Activated B cell treated with CpG ODN at 0.5 μM for 24 hours (primary cell): Measurements from ENCODE around the gene ZER1. TPM values are rescaled to one million over a fixed set of nuclear protein-coding genes. Genes with fewer than 3 reads are reported as not detected.

Source experiments
- ATAC-seq: fragments of 200-7000 bp; cut with Tn5 transposase; one replicate; pipeline ENCODE4 v1.10.0; 2021; ENCODE audit warnings: low read depth, mild to moderate bottlenecking, moderate library complexity
- CTCF ChIA-PET: fragments of 350-600 bp; sonication (Branson Sonifier 250); formaldehyde crosslinking; loops from one replicate; lab custom pipeline; 2021; ENCODE audit warnings: antibody characterized with exemption; lab: Charles Lee
- POLR2A ChIA-PET: fragments of 350-600 bp; sonication (Branson Sonifier 250); formaldehyde crosslinking; loops from one replicate; lab custom pipeline; 2021; ENCODE audit warnings: antibody characterized with exemption; lab: Charles Lee
- DNase-seq: peaks from one replicate; pipeline ENCODE4 v3.0.0; 2022
- H3K27ac Mint-ChIP-seq: one replicate; pipeline ENCODE4 v1.8.0; 2020; ENCODE audit warnings: mixed read lengths
- H3K27me3 Mint-ChIP-seq: one replicate; pipeline ENCODE4 v1.8.0; 2021; ENCODE audit warnings: mixed read lengths
- H3K36me3 Mint-ChIP-seq: one replicate; pipeline ENCODE4 v1.8.0; 2021; ENCODE audit warnings: low read depth, mixed read lengths
- H3K4me1 Mint-ChIP-seq: one replicate; pipeline ENCODE4 v1.8.0; 2021; ENCODE audit warnings: mixed read lengths
- H3K4me3 Mint-ChIP-seq: one replicate; pipeline ENCODE4 v1.8.0; 2020; ENCODE audit warnings: mild to moderate bottlenecking, mixed read lengths
- H3K9me3 Mint-ChIP-seq: one replicate; pipeline ENCODE4 v1.8.0; 2020; ENCODE audit warnings: mixed read lengths
- CTCF ChIP-seq: fragments of 200-600 bp; IDR thresholded peaks from one replicate; pipeline ENCODE4 v1.8.0; 2022; ENCODE audit warnings: antibody characterized with exemption, mild to moderate bottlenecking
- intact Hi-C: fragments of 100-400 bp; cut with micrococcal nuclease; formaldehyde crosslinking; loops from one replicate; pipeline ENCODE4 v1.15.1; 2024
- total RNA-seq: library from RNA; stranded (reverse); gene quantifications from 2 replicates; pipeline ENCODE4 v1.2.3, GENCODE V29; 2022

The ZER1 gene
- total RNA-seq, 1 donor from 2014 or later: 26.0 TPM

GRCh38 chr9:128712451-128713410 is 59.0 kb downstream of the ZER1 start:
- H3K9me3 Mint-ChIP-seq: no peaks in the 10 kb centered on the region
- intact Hi-C loops: no loop called here
- no peak overlapping the region for H3K27ac Mint-ChIP-seq
- H3K4me1 Mint-ChIP-seq: no peaks in the 10 kb centered on the region
- H3K36me3 Mint-ChIP-seq: no peaks in the 10 kb centered on the region
- POLR2A ChIA-PET: no interaction called here
- DNase-seq (no peak), ATAC-seq (no peak)
- no peaks in the 10 kb centered on the region for H3K27me3 Mint-ChIP-seq
- no peak for TF ChIP-seq CTCF
- H3K4me3 Mint-ChIP-seq: no peak overlapping the region
- CTCF ChIA-PET: no interaction called here

DNA sequence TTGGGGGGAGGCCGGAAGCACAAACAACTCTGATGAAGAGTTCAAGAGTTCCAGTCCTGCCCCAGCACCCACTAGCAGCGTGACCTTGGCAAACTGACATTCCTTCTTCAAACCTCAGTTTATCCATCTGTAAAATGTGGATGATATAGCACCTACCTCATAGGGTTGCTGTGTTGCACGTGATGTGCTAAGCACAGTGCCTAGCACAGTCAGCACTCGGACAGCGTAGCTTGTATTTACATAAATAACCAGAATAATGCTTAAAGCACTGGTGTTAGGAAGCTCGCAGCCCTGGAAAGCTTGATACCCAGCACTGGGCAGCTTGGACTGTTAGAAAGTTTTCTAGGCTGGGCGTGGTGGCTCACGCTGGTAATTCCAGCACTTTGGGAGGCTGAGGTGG is 64.3 kb downstream of the ZER1 start:
- POLR2A ChIA-PET: interaction anchor here (1.5 to 2.0 kb wide), 2 partner anchors 11 to 17 kb away, joined by 4 to 5 read pairs; partner anchors contain the start of gene ZDHHC12

GRCh38 chr9:128706671-128707381 is 64.9 kb downstream of the ZER1 start:
- H3K27ac Mint-ChIP-seq: no peak overlapping the region
- intact Hi-C loops: loop anchor here (10.0 kb wide), 1 partner anchor 238 kb away; the partner anchor contains the start of genes DOLK and NUP188
- DNase-seq (no peak), ATAC-seq (no peak)
- no peak for TF ChIP-seq CTCF
- H3K4me3 Mint-ChIP-seq: no peak overlapping the region
- no peaks in the 10 kb centered on the region for H3K9me3 Mint-ChIP-seq
- H3K36me3 Mint-ChIP-seq: no peaks in the 10 kb centered on the region
- ChIA-PET CTCF (no interaction called here), POLR2A (interaction anchor here (0.5 to 2.0 kb wide), 4 partner anchors 10 to 799 kb away, joined by 3 to 5 read pairs (median 4); partner anchors contain the start of gene ZDHHC12)
- H3K27me3 Mint-ChIP-seq: no peaks in the 10 kb centered on the region
- peaks cover 9% of the 10 kb centered on the region for H3K4me1 Mint-ChIP-seq

More for the DNA sequence above, 64.3 kb downstream of the ZER1 start:
- DNase-seq (no peak), ATAC-seq (no peak)
- CTCF ChIA-PET: no interaction called here
- Mint-ChIP-seq H3K27ac (no peak overlapping the region), H3K9me3 (no peaks in the 10 kb centered on the region), H3K4me3 (no peak overlapping the region), H3K4me1 (peaks cover 5% of the 10 kb centered on the region), H3K36me3 (no peaks in the 10 kb centered on the region), H3K27me3 (no peaks in the 10 kb centered on the region)
- intact Hi-C loops: loop anchor here (10.0 kb wide), 1 partner anchor 237 kb away; the partner anchor contains the start of genes DOLK and NUP188
- no peak for TF ChIP-seq CTCF

- ChIA-PET CTCF (no interaction called here), POLR2A (interaction anchor here (0.5 to 1.5 kb wide), 3 partner anchors 18 to 798 kb away, joined by 3 to 5 read pairs (median 4); partner anchors contain the start of gene ZDHHC12)
Observed at GRCh38 chr9:128706045-128706444, 65.7 kb downstream of the ZER1 start.

More at GRCh38 chr9:128706045-128706444, 65.7 kb downstream of the ZER1 start:
- H3K4me1 Mint-ChIP-seq: peaks cover 13% of the 10 kb centered on the region
- no peaks in the 10 kb centered on the region for H3K36me3 Mint-ChIP-seq
- ATAC-seq: no peak
- H3K4me3 Mint-ChIP-seq: no peak overlapping the region
- H3K27ac Mint-ChIP-seq: no peak overlapping the region
- H3K27me3 Mint-ChIP-seq: no peaks in the 10 kb centered on the region
- TF ChIP-seq CTCF: no peak
- no peaks in the 10 kb centered on the region for H3K9me3 Mint-ChIP-seq
- intact Hi-C loops: loop anchor here (10.0 kb wide), 1 partner anchor 239 kb away; the partner anchor contains the start of genes DOLK and NUP188
- no peak for DNase-seq
